IPS-NIHi11 (cell line): ENCODE measurements around the gene TM9SF1.

ENCODE experiments used
- DNase-seq: peaks from one replicate; pipeline ENCODE4 v3.0.0; 2012; ENCODE audit warnings: mixed read lengths, low spot score

The TM9SF1 gene

GRCh38 chr14:24151404-24152080, 43.7 kb downstream of the TM9SF1 start:
- no peak for DNase-seq

GRCh38 chr14:24150993-24151392, 44.2 kb downstream of the TM9SF1 start:
- no peak for DNase-seq

GRCh38 chr14:24150567-24150966, 44.7 kb downstream of the TM9SF1 start:
- no peak for DNase-seq

- no peak for DNase-seq
Measured at GRCh38 chr14:24150061-24150460, 45.2 kb downstream of the TM9SF1 start.

GRCh38 chr14:24149302-24149969, 45.8 kb downstream of the TM9SF1 start:
- no peak for DNase-seq

GRCh38 chr14:24147761-24148428, 47.3 kb downstream of the TM9SF1 start:
- DNase-seq = no peak

GRCh38 chr14:24146978-24147760, 48.1 kb downstream of the TM9SF1 start, which contains the start of gene RNF31:
Gene RNF31 (plus strand): TSS chr14:24147498. CDS start chr14:24147699, 201 bp downstream.
- peak; percentile 95 for DNase-seq

- DNase-seq = peak; percentile 93
Measured at GRCh38 chr14:24146453-24146977, 48.7 kb downstream of the TM9SF1 start, which contains the start of gene PSME2. Gene PSME2 (minus strand): TSS chr14:24146610. CDS start chr14:24146581, 29 bp downstream.

GRCh38 chr14:24145690-24146452, 49.4 kb downstream of the TM9SF1 start:
- no peak for DNase-seq

GRCh38 chr14:24145219-24145618, 50.0 kb downstream of the TM9SF1 start:
- DNase-seq = no peak

GRCh38 chr14:24144451-24144850, 50.8 kb downstream of the TM9SF1 start:
- no peak for DNase-seq

- no peak for DNase-seq
Measured at GRCh38 chr14:24143511-24143910, 51.7 kb downstream of the TM9SF1 start.

- DNase-seq = peak; percentile 94
Measured at GRCh38 chr14:24141097-24141880, 54.0 kb downstream of the TM9SF1 start, which contains the start of gene EMC9. Gene EMC9 (minus strand): TSS chr14:24141591. CDS start chr14:24141304, 287 bp downstream.

- no peak for DNase-seq
Measured at GRCh38 chr14:24139272-24139934, 55.8 kb downstream of the TM9SF1 start.
